ENCODE measurements around the gene ASCL2.

GRCh38 chr11:2304506-2305139, 34.2 kb upstream of the ASCL2 start:
- TF ChIP-seq CTCF (IDR thresholded peaks at IDR 0.05) (no peak), POLR2AphosphoS5 (IDR thresholded peaks at IDR 0.05) (no peak), POLR2A (IDR thresholded peaks at IDR 0.05) (no peak), EP300 (IDR thresholded peaks at IDR 0.05) (no peak)
